Limb (tissue), 2 donors: ENCODE data around the gene TAF3.
A peak's percentile ranks its signal among the peaks of the same experiment; 100 is the strongest.
"Not testable (repeated sequence)": the region's sequence is repeated elsewhere in the genome, so short reads cannot be mapped to it uniquely, and the experiment has no call there.

ENCODE experiments used
- DNase-seq, 2 donors: peaks; one replicate each; pipeline ENCODE4 v3.0.0-alpha.2; 2016; ENCODE audit errors: extremely low spot score in 2 of 2

TAF3 gene

GRCh38 chr10:7818295-7819120, at the start of gene TAF3:
Gene TAF3 (plus strand): TSS chr10:7818505. CDS start chr10:7818710, 205 bp downstream.
- DNase-seq, result peak; percentile 92 to 95

GRCh38 chr10:7773845-7774801, 44.2 kb upstream of the TAF3 start:
- no peak for DNase-seq

- no peak for DNase-seq
These were observed 41.5 kb upstream of the TAF3 start for GRCh38 chr10:7776777-7777176.

- DNase-seq, result not testable (repeated sequence)
These were observed 36.1 kb upstream of the TAF3 start for GRCh38 chr10:7782194-7782593.

- no peak for DNase-seq
These were observed 31.9 kb upstream of the TAF3 start for GRCh38 chr10:7786430-7786829.

- DNase-seq, result no peak
These were observed 31.0 kb upstream of the TAF3 start for GRCh38 chr10:7787150-7787856.

GRCh38 chr10:7787857-7788638, 30.3 kb upstream of the TAF3 start, which contains the start of the genes ATP5F1C and KIN:
Gene ATP5F1C (plus strand): TSS chr10:7788177. CDS start chr10:7788208, 31 bp downstream.
Gene KIN (minus strand): TSS chr10:7787993. CDS start chr10:7787933, 60 bp downstream.
- peak; percentile 98 to 99 for DNase-seq

- no peak for DNase-seq
These were observed 29.5 kb upstream of the TAF3 start for GRCh38 chr10:7788639-7789286.

- DNase-seq, result no peak
These were observed 28.9 kb upstream of the TAF3 start for GRCh38 chr10:7789390-7789789.

- no peak for DNase-seq
These were observed 25.8 kb upstream of the TAF3 start for GRCh38 chr10:7792541-7792940.

GRCh38 chr10:7794251-7795026, 23.9 kb upstream of the TAF3 start:
- DNase-seq, result no peak

- no peak for DNase-seq
These were observed 22.7 kb upstream of the TAF3 start for GRCh38 chr10:7795605-7796004.

GRCh38 chr10:7797582-7797981, 20.7 kb upstream of the TAF3 start:
- no peak for DNase-seq

GRCh38 chr10:7802606-7803005, 15.7 kb upstream of the TAF3 start:
- no peak for DNase-seq

GRCh38 chr10:7804216-7804615, 14.1 kb upstream of the TAF3 start:
- DNase-seq, result no peak

- DNase-seq, result no peak
These were observed 13.6 kb upstream of the TAF3 start for GRCh38 chr10:7804741-7805140.

- DNase-seq, result no peak
These were observed 9.5 kb upstream of the TAF3 start for GRCh38 chr10:7808686-7809267.

GRCh38 chr10:7810443-7810842, 7.9 kb upstream of the TAF3 start:
- DNase-seq, result no peak

GRCh38 chr10:7811000-7811399, 7.3 kb upstream of the TAF3 start:
- DNase-seq, result no peak
